WTC11 (cell line): Measurements from ENCODE around the gene NBEA. TPM values are rescaled to one million over a fixed set of nuclear protein-coding genes. Genes with fewer than 3 reads are reported as not detected.

Experiments
- ATAC-seq: fragments of 200-7000 bp; cut with Tn5 transposase; 2 replicates; pipeline ENCODE4 v1.10.0; 2021; ENCODE audit warnings: mild to moderate bottlenecking, moderate library complexity
- CTCF ChIA-PET: fragments of 300-600 bp; sonication (Branson Sonifier 250); formaldehyde crosslinking; loops from one replicate; lab custom pipeline; 2021; ENCODE audit warnings: antibody characterized with exemption; lab: Charles Lee
- POLR2A ChIA-PET: fragments of 350-600 bp; sonication (Branson Sonifier 250); formaldehyde crosslinking; loops from one replicate; lab custom pipeline; 2021; ENCODE audit warnings: antibody characterized with exemption; lab: Charles Lee
- DNase-seq: peaks from one replicate; pipeline ENCODE4 v3.0.0; 2021; ENCODE audit warnings: low spot score
- H3K27ac Mint-ChIP-seq: 2 replicates; pipeline ENCODE4 v1.8.0; 2021; ENCODE audit warnings: mixed read lengths
- H3K27me3 Mint-ChIP-seq: 2 replicates; pipeline ENCODE4 v1.8.0; 2021; ENCODE audit warnings: low read depth, mild to moderate bottlenecking, moderate library complexity, mixed read lengths
- H3K36me3 Mint-ChIP-seq: 2 replicates; pipeline ENCODE4 v1.8.0; 2021; ENCODE audit warnings: mixed read lengths
- H3K4me1 Mint-ChIP-seq: 2 replicates; pipeline ENCODE4 v1.8.0; 2022; ENCODE audit warnings: mixed read lengths
- H3K4me3 Mint-ChIP-seq: 2 replicates; pipeline ENCODE4 v1.8.0; 2021; ENCODE audit warnings: mild to moderate bottlenecking, moderate library complexity, mixed read lengths
- H3K9me3 Mint-ChIP-seq: 2 replicates; pipeline ENCODE4 v1.8.0; 2021; ENCODE audit warnings: mixed read lengths
- ATF6 ChIP-seq: sonication (generic); formaldehyde crosslinking; IDR thresholded peaks from 2 replicates; pipeline ENCODE4 v1.8.1; 2023; ENCODE audit warnings: mild to moderate bottlenecking, missing genetic modification reagents
- E2F5 ChIP-seq: sonication (generic); formaldehyde crosslinking; IDR thresholded peaks from 2 replicates; pipeline ENCODE4 v1.8.1; 2022; ENCODE audit warnings: mild to moderate bottlenecking, moderate library complexity, missing genetic modification reagents
- ELF4 ChIP-seq: sonication (generic); formaldehyde crosslinking; IDR thresholded peaks from 2 replicates; pipeline ENCODE4 v1.8.1; 2022; ENCODE audit warnings: low read depth, mild to moderate bottlenecking, moderate library complexity, missing genetic modification reagents
- EMX1 ChIP-seq: fragments of 250-450 bp; sonication (Bioruptor Pico); IDR thresholded peaks from 2 replicates; pipeline ENCODE4 v1.8.0; 2021; ENCODE audit warnings: mild to moderate bottlenecking
- ESRRA ChIP-seq: sonication (generic); formaldehyde crosslinking; IDR thresholded peaks from 2 replicates; pipeline ENCODE4 v1.8.1; 2022; ENCODE audit warnings: mild to moderate bottlenecking, missing genetic modification reagents, borderline replicate concordance
- ETV6 ChIP-seq: sonication (generic); formaldehyde crosslinking; IDR thresholded peaks from 2 replicates; pipeline ENCODE4 v1.8.1; 2022; ENCODE audit warnings: mild to moderate bottlenecking, missing genetic modification reagents
- FOXK1 ChIP-seq: sonication (generic); formaldehyde crosslinking; IDR thresholded peaks from 2 replicates; pipeline ENCODE4 v1.8.0; 2022; ENCODE audit warnings: mild to moderate bottlenecking, moderate library complexity, missing genetic modification reagents
- FOXP1 ChIP-seq: sonication (generic); formaldehyde crosslinking; IDR thresholded peaks from 2 replicates; pipeline ENCODE4 v1.8.0; 2022; ENCODE audit warnings: missing genetic modification reagents, mild to moderate bottlenecking, moderate library complexity, borderline replicate concordance
- GRHL2 ChIP-seq: fragments of 250-450 bp; sonication (Bioruptor Pico); IDR thresholded peaks from 2 replicates; pipeline ENCODE4 v1.8.0; 2022; ENCODE audit warnings: mild to moderate bottlenecking, moderate library complexity; ENCODE audit not compliant: insufficient replicate concordance, severe bottlenecking
- IRF2 ChIP-seq: sonication (generic); formaldehyde crosslinking; IDR thresholded peaks from 2 replicates; pipeline ENCODE4 v1.8.0; 2022; ENCODE audit warnings: low read depth, missing genetic modification reagents, borderline replicate concordance
- JAZF1 ChIP-seq: fragments of 250-450 bp; sonication (Bioruptor Pico); IDR thresholded peaks from 2 replicates; pipeline ENCODE4 v1.9.0; 2021; ENCODE audit warnings: moderate library complexity, mild to moderate bottlenecking, inconsistent platforms
- KAT7 ChIP-seq: sonication (generic); formaldehyde crosslinking; IDR thresholded peaks from 2 replicates; pipeline ENCODE4 v1.8.1; 2023; ENCODE audit warnings: missing genetic modification reagents, mild to moderate bottlenecking, borderline replicate concordance
- MLX ChIP-seq: sonication (generic); formaldehyde crosslinking; IDR thresholded peaks from 2 replicates; pipeline ENCODE4 v1.8.1; 2023; ENCODE audit warnings: mild to moderate bottlenecking, missing genetic modification reagents, moderate library complexity
- NFATC4 ChIP-seq: fragments of 250-450 bp; sonication (Bioruptor Pico); IDR thresholded peaks from 2 replicates; pipeline ENCODE4 v1.9.0; 2021; ENCODE audit warnings: mild to moderate bottlenecking
- NR1H2 ChIP-seq: sonication (generic); formaldehyde crosslinking; IDR thresholded peaks from 2 replicates; pipeline ENCODE4 v1.9.0; 2021; ENCODE audit warnings: mild to moderate bottlenecking, moderate library complexity, missing genetic modification reagents
- RELA ChIP-seq: sonication (generic); formaldehyde crosslinking; IDR thresholded peaks from 2 replicates; pipeline ENCODE4 v1.8.1; 2022; ENCODE audit warnings: missing genetic modification reagents, mild to moderate bottlenecking, borderline replicate concordance
- SP1 ChIP-seq: sonication (generic); formaldehyde crosslinking; conservative IDR thresholded peaks from 2 replicates; pipeline ENCODE4 v1.8.1; 2022; ENCODE audit warnings: missing genetic modification reagents
- TEAD1 ChIP-seq: sonication (generic); formaldehyde crosslinking; IDR thresholded peaks from 2 replicates; pipeline ENCODE4 v1.8.0; 2022; ENCODE audit warnings: mild to moderate bottlenecking, missing genetic modification reagents
- TP53 ChIP-seq: sonication (generic); formaldehyde crosslinking; IDR thresholded peaks from 2 replicates; pipeline ENCODE4 v1.8.1; 2023; ENCODE audit warnings: mild to moderate bottlenecking, missing genetic modification reagents
- ZBTB21 ChIP-seq: sonication (generic); formaldehyde crosslinking; IDR thresholded peaks from 2 replicates; pipeline ENCODE4 v1.8.1; 2023; ENCODE audit warnings: mild to moderate bottlenecking, missing genetic modification reagents, borderline replicate concordance
- ZNF138 ChIP-seq: sonication (generic); formaldehyde crosslinking; conservative IDR thresholded peaks from 2 replicates; pipeline ENCODE4 v1.8.1; 2022; ENCODE audit warnings: mild to moderate bottlenecking, moderate library complexity, missing genetic modification reagents
- ZNF219 ChIP-seq: sonication (generic); formaldehyde crosslinking; IDR thresholded peaks from 2 replicates; pipeline ENCODE4 v1.8.0; 2023; ENCODE audit warnings: missing genetic modification reagents, mild to moderate bottlenecking, borderline replicate concordance
- ZNF232 ChIP-seq: sonication (generic); formaldehyde crosslinking; IDR thresholded peaks from 2 replicates; pipeline ENCODE4 v1.8.0; 2022; ENCODE audit warnings: mild to moderate bottlenecking, missing genetic modification reagents
- total RNA-seq: library from RNA; stranded (reverse); gene quantifications from 3 replicates; pipeline ENCODE4 v1.2.3, GENCODE V29; 2021
- TF ChIP-seq, protein P1 (sequence below): fragments of 250-450 bp; sonication (Bioruptor Pico); IDR thresholded peaks from 2 replicates; pipeline ENCODE4 v2.1.2; 2022; ENCODE audit warnings: mild to moderate bottlenecking, moderate library complexity
- TF ChIP-seq, protein P2 (sequence below): sonication (generic); formaldehyde crosslinking; IDR thresholded peaks from 2 replicates; pipeline ENCODE4 v1.8.1; 2023; ENCODE audit warnings: mild to moderate bottlenecking, missing genetic modification reagents, moderate library complexity
- TF ChIP-seq, protein P3 (sequence below): fragments of 250-450 bp; sonication (Bioruptor Pico); IDR thresholded peaks from 2 replicates; pipeline ENCODE4 v1.8.0; 2021; ENCODE audit warnings: mild to moderate bottlenecking
- TF ChIP-seq, protein P4 (sequence below): sonication (generic); formaldehyde crosslinking; IDR thresholded peaks from 2 replicates; pipeline ENCODE4 v1.8.0; 2022; ENCODE audit warnings: mild to moderate bottlenecking, missing genetic modification reagents

The NBEA gene
- total RNA-seq, 1 experiment from 2014 or later = 20.9 TPM

GRCh38 chr13:35548790-35549189, 606.7 kb downstream of the NBEA start:
- ATAC-seq (no peak), DNase-seq (no peak)
- no peak overlapping the region for H3K4me3 Mint-ChIP-seq
- TF ChIP-seq FOXK1 (CRISPR knock-in tag) = no peak
- no peak for TF ChIP-seq NFATC4 (CRISPR knock-in tag)
- TF ChIP-seq, protein P1, sequence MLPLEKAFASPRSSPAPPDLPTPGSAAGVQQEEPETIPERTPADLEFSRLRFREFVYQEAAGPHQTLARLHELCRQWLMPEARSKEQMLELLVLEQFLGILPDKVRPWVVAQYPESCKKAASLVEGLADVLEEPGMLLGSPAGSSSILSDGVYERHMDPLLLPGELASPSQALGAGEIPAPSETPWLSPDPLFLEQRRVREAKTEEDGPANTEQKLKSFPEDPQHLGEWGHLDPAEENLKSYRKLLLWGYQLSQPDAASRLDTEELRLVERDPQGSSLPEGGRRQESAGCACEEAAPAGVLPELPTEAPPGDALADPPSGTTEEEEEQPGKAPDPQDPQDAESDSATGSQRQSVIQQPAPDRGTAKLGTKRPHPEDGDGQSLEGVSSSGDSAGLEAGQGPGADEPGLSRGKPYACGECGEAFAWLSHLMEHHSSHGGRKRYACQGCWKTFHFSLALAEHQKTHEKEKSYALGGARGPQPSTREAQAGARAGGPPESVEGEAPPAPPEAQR (CRISPR knock-in tag) = no peak
- TF ChIP-seq E2F5 (CRISPR knock-in tag) = no peak
- no peak for TF ChIP-seq ELF4
- no peak for TF ChIP-seq FOXP1
- TF ChIP-seq ETV6 = no peak
- no peak for TF ChIP-seq EMX1
- no peak for TF ChIP-seq SP1 (CRISPR knock-in tag)
- TF ChIP-seq KAT7 = no peak
- TF ChIP-seq ZBTB21 (CRISPR knock-in tag) = no peak
- no peak for TF ChIP-seq TP53 (CRISPR knock-in tag)
- TF ChIP-seq ZNF219 (CRISPR knock-in tag) = no peak
- no peak for TF ChIP-seq MLX (CRISPR knock-in tag)
- TF ChIP-seq, protein P2, sequence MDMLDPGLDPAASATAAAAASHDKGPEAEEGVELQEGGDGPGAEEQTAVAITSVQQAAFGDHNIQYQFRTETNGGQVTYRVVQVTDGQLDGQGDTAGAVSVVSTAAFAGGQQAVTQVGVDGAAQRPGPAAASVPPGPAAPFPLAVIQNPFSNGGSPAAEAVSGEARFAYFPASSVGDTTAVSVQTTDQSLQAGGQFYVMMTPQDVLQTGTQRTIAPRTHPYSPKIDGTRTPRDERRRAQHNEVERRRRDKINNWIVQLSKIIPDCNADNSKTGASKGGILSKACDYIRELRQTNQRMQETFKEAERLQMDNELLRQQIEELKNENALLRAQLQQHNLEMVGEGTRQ (CRISPR knock-in tag) = no peak
- TF ChIP-seq IRF2 (CRISPR knock-in tag) = no peak
- TF ChIP-seq, protein P3, sequence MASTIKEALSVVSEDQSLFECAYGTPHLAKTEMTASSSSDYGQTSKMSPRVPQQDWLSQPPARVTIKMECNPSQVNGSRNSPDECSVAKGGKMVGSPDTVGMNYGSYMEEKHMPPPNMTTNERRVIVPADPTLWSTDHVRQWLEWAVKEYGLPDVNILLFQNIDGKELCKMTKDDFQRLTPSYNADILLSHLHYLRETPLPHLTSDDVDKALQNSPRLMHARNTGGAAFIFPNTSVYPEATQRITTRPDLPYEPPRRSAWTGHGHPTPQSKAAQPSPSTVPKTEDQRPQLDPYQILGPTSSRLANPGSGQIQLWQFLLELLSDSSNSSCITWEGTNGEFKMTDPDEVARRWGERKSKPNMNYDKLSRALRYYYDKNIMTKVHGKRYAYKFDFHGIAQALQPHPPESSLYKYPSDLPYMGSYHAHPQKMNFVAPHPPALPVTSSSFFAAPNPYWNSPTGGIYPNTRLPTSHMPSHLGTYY = no peak
- TF ChIP-seq TEAD1 (CRISPR knock-in tag) = no peak
- TF ChIP-seq ZNF138 (CRISPR knock-in tag) = no peak
- TF ChIP-seq ZNF232 (CRISPR knock-in tag) = no peak
- ChIA-PET CTCF (no interaction called here), POLR2A (no interaction called here)
- no peaks in the 10 kb centered on the region for H3K9me3 Mint-ChIP-seq
- H3K27ac Mint-ChIP-seq = no peak overlapping the region
- no peaks in the 10 kb centered on the region for H3K4me1 Mint-ChIP-seq
- no peaks in the 10 kb centered on the region for H3K36me3 Mint-ChIP-seq
- H3K27me3 Mint-ChIP-seq = no peaks in the 10 kb centered on the region

DNA sequence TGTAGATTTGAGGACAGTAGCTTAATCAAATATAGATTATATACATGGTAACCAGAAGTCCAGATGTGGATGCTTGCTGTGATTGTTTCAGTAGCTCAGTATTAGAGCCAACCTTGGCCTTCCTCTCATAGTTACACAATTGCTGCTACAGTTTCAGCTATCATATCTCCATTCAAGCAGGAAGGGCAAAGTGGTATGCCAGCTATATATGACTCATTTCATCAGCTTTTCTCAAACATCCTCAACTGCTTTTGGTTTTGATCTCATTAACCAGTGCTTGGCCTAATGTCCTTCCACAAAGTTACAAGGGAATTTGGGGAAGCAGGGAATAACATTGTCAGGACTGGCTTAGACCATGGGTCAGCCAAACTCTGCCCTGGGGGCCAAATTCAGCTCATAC, 607.4 kb downstream of the NBEA start:
- Mint-ChIP-seq H3K27me3 (no peaks in the 10 kb centered on the region), H3K9me3 (no peaks in the 10 kb centered on the region), H3K36me3 (no peaks in the 10 kb centered on the region), H3K27ac (no peak overlapping the region), H3K4me1 (no peaks in the 10 kb centered on the region), H3K4me3 (no peak overlapping the region)
- ChIA-PET CTCF (interaction anchor here (0.6 kb wide), 1 partner anchor 269 kb away, joined by 3 read pairs; no protein-coding TSS in a partner anchor), POLR2A (no interaction called here)
- ATAC-seq (no peak), DNase-seq (no peak)
- TF ChIP-seq NFATC4 (CRISPR knock-in tag) (no peak), ESRRA (CRISPR knock-in tag) (no peak), ATF6 (no peak), NR1H2 (CRISPR knock-in tag) (no peak), JAZF1 (CRISPR knock-in tag) (no peak), RELA (CRISPR knock-in tag) (no peak), GRHL2 (no peak), IRF2 (CRISPR knock-in tag) (no peak), KAT7 (no peak)
- TF ChIP-seq, protein P2 (CRISPR knock-in tag) = no peak
- TF ChIP-seq, protein P4, sequence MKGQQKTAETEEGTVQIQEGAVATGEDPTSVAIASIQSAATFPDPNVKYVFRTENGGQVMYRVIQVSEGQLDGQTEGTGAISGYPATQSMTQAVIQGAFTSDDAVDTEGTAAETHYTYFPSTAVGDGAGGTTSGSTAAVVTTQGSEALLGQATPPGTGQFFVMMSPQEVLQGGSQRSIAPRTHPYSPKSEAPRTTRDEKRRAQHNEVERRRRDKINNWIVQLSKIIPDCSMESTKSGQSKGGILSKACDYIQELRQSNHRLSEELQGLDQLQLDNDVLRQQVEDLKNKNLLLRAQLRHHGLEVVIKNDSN (CRISPR knock-in tag) = no peak
- TF ChIP-seq, protein P3 = no peak
